ENCODE measurements around the gene KNSTRN. TPM values are rescaled to one million over a fixed set of nuclear protein-coding genes. Genes with fewer than 3 reads are reported as not detected.
A peak's percentile ranks its signal among the peaks of the same experiment; 100 is the strongest.

The KNSTRN gene
- polyA plus RNA-seq, 2 of the 4 experiments (the other 2 are of a cell fraction) = 48.0 to 50.3 TPM

- no peak for TF ChIP-seq BCL3 (IDR thresholded peaks at IDR 0.05)
Observed at GRCh38 chr15:40367686-40368611, 14.6 kb upstream of the KNSTRN start (continued).

- no peak for ATAC-seq
- 91% methylated on average over 15 of the region's 24 CpGs for WGBS (ENCODE audit: missing lambda C conversion rate)
- no peaks in the 10 kb centered on the region for H3K9me3 ChIP-seq
- peak overlapping the region; percentile 82; the same call in 2 of the 3 replicates for H3K4me2 ChIP-seq
- ChIA-PET POLR2A (no interaction called here), CTCF (interaction anchor here (0.5 to 9.5 kb wide), 26 partner anchors 8 to 310 kb away, joined by 3 to 135 read pairs (median 6); partner anchors contain the start of genes BMF, CCDC9B, DISP2 and INAFM2)
- H3K27ac ChIP-seq = peak overlapping the region in 1 of 2 experiments; percentile 87; a peak in 3 of 6 replicates
- 0 out of 3 replicates have a peak, but pooled peaks cover 7% of the 10 kb centered on the region for H3K4me1 ChIP-seq
- no peak for FAIRE-seq
- no peak overlapping the region for H3K4me3 ChIP-seq
- TF ChIP-seq JUN (IDR thresholded peaks at IDR 0.05) (no peak), RARB (CRISPR knock-in tag; IDR thresholded peaks at IDR 0.05) (no peak), MAZ (IDR thresholded peaks at IDR 0.05; ENCODE audit: borderline replicate concordance, low read depth, low read length) (no peak), CBX2 (IDR thresholded peaks at IDR 0.05; ENCODE audit: borderline replicate concordance, low read depth) (no peak), FOSB (CRISPR knock-in tag; IDR thresholded peaks at IDR 0.05) (no peak)
- DNase-seq (ENCODE audit: low read depth in 1 of 2, low spot score in 1 of 2) = no peak
Observed at GRCh38 chr15:40368719-40369473, 13.6 kb upstream of the KNSTRN start.

- Histone ChIP-seq H3K9me3 (no peaks in the 10 kb centered on the region), H3K4me2 (no peak overlapping the region), H3K4me3 (no peak overlapping the region), H3K4me1 (0 out of 3 replicates have a peak, but pooled peaks cover 7% of the 10 kb centered on the region), H3K27ac (no peak overlapping the region)
- WGBS (ENCODE audit: missing lambda C conversion rate) = 91% methylated on average over 4 of the region's 10 CpGs
- FAIRE-seq (no peak), DNase-seq (ENCODE audit: low read depth in 1 of 2, low spot score in 1 of 2) (no peak), ATAC-seq (no peak)
- TF ChIP-seq USF2 (IDR thresholded peaks at IDR 0.05) (no peak), MAZ (IDR thresholded peaks at IDR 0.05; ENCODE audit: borderline replicate concordance, low read depth, low read length) (no peak), NPAS2 (CRISPR knock-in tag; IDR thresholded peaks at IDR 0.05; ENCODE audit: borderline replicate concordance) (no peak), GATA3 (IDR thresholded peaks at IDR 0.05; ENCODE audit: borderline replicate concordance) (no peak), CEBPB (IDR thresholded peaks at IDR 0.05) (no peak), SMC3 (IDR thresholded peaks at IDR 0.05) (no peak), RARB (CRISPR knock-in tag; IDR thresholded peaks at IDR 0.05) (no peak), PHF8 (IDR thresholded peaks at IDR 0.05; ENCODE audit: borderline replicate concordance, low read depth) (no peak), ATOH8 (CRISPR knock-in tag; IDR thresholded peaks at IDR 0.05; ENCODE audit: low read depth) (no peak), RFX5 (IDR thresholded peaks at IDR 0.05) (no peak), TFCP2L1 (CRISPR knock-in tag; IDR thresholded peaks at IDR 0.05) (no peak), ESRRA (IDR thresholded peaks at IDR 0.05; ENCODE audit: borderline replicate concordance, low read length) (no peak), HOXB5 (CRISPR knock-in tag; IDR thresholded peaks at IDR 0.05) (no peak), HDAC2 (IDR thresholded peaks at IDR 0.05) (no peak), BCL3 (IDR thresholded peaks at IDR 0.05) (no peak), RAD21 (conservative IDR thresholded peaks at IDR 0.05 in 1 of 2, IDR thresholded peaks at IDR 0.05 in 1 of 2) (no peak), POLR2A (IDR thresholded peaks at IDR 0.05; ENCODE audit: low read length) (no peak)
- ChIA-PET POLR2A (no interaction called here), CTCF (interaction anchor here (0.5 to 9.5 kb wide), 15 partner anchors 9 to 310 kb away, joined by 3 to 135 read pairs (median 6); partner anchors contain the start of genes CCDC9B, DISP2, IVD and PHGR1)
Observed at GRCh38 chr15:40369474-40369869, 13.0 kb upstream of the KNSTRN start.

Measured in A549 (cell line).